ENCODE results near the gene PLA2G6. TPM values are rescaled to one million over a fixed set of nuclear protein-coding genes. Genes with fewer than 3 reads are reported as not detected.
"Not testable (repeated sequence)": the region's sequence is repeated elsewhere in the genome, so short reads cannot be mapped to it uniquely, and the experiment has no call there.

Gene PLA2G6
- total RNA-seq, 6 experiments from 2014 or later, result 8.1 to 32.9 (median 19.8) TPM

GRCh38 chr22:38151126-38151500 is 30.5 kb downstream of the PLA2G6 start:
- intact Hi-C loops (cut with DNase I), result no loop called here
- 92% methylated on average over 8 of the region's 8 CpGs for WGBS (ENCODE audit: insufficient coverage, low coverage, low lambda C conversion rate, missing lambda C conversion rate)
- ATAC-seq, result no peak

DNA sequence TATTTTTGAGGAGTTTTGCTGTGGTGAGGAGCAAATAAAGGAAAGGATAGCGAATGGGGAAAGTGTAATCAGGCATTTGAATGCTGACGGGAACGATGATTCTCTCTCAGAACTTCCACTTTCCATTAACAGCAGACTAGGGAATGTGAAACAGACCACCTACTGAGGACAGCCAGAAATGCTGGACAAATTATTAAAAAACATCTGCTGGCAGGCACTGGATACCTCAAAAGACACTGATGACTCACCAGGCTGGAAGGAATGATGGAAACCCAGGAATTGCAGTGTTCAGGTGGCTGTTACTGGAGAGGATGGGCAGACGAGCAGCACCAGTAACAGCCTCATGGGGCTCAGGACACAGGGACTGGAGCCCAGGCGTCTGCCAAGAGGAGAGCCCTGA is 33.4 kb downstream of the PLA2G6 start:
- peak in 2 of 3 donors; percentile 23 to 36 for DNase-seq
- WGBS (ENCODE audit: insufficient coverage, low coverage, low lambda C conversion rate, missing lambda C conversion rate), result 55% methylated on average over 3 of the region's 5 CpGs

More at GRCh38 chr22:38151126-38151500, 30.5 kb downstream of the PLA2G6 start:
- DNase-seq, result peak in 2 of 3 donors; percentile 18 to 28
- TF ChIP-seq POLR2A (IDR thresholded peaks at IDR 0.05), result no peak
- TF ChIP-seq, protein P1, sequence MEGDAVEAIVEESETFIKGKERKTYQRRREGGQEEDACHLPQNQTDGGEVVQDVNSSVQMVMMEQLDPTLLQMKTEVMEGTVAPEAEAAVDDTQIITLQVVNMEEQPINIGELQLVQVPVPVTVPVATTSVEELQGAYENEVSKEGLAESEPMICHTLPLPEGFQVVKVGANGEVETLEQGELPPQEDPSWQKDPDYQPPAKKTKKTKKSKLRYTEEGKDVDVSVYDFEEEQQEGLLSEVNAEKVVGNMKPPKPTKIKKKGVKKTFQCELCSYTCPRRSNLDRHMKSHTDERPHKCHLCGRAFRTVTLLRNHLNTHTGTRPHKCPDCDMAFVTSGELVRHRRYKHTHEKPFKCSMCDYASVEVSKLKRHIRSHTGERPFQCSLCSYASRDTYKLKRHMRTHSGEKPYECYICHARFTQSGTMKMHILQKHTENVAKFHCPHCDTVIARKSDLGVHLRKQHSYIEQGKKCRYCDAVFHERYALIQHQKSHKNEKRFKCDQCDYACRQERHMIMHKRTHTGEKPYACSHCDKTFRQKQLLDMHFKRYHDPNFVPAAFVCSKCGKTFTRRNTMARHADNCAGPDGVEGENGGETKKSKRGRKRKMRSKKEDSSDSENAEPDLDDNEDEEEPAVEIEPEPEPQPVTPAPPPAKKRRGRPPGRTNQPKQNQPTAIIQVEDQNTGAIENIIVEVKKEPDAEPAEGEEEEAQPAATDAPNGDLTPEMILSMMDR (IDR thresholded peaks at IDR 0.05), result no peak
- no peak overlapping the region for H3K4me3 ChIP-seq
- peaks cover 0 to 21% (median 10%) of the 10 kb centered on the region in 4 donors for H3K4me1 ChIP-seq
- no peaks in the 10 kb centered on the region for H3K36me3 ChIP-seq
- H3K27me3 ChIP-seq, result no peaks in the 10 kb centered on the region
- H3K9me3 ChIP-seq, result peaks cover 0 to 1% (median 0%) of the 10 kb centered on the region in 4 donors
- no peak overlapping the region for H3K27ac ChIP-seq

GRCh38 chr22:38146166-38146565 is 35.5 kb downstream of the PLA2G6 start:
- H3K9me3 ChIP-seq; H3K27me3 ChIP-seq; ATAC-seq; H3K36me3 ChIP-seq; H3K4me3 ChIP-seq; intact Hi-C loops (cut with DNase I); H3K27ac ChIP-seq: not testable (repeated sequence)
- WGBS (ENCODE audit: insufficient coverage, low coverage, low lambda C conversion rate, missing lambda C conversion rate), result no CpG with 5 or more reads among the region's 3 CpGs
- DNase-seq, result peak in 2 of 3 donors; percentile 2 to 3
- peaks cover 0 to 11% (median 2%) of the 10 kb centered on the region in 4 donors for H3K4me1 ChIP-seq

More for the DNA sequence above, 33.4 kb downstream of the PLA2G6 start:
- Histone ChIP-seq H3K36me3 (no peaks in the 10 kb centered on the region), H3K9me3 (peaks cover 0 to 1% (median 0%) of the 10 kb centered on the region in 4 donors), H3K4me1 (peaks cover 0 to 10% (median 3%) of the 10 kb centered on the region in 4 donors), H3K27ac (no peak overlapping the region), H3K27me3 (no peaks in the 10 kb centered on the region), H3K4me3 (no peak overlapping the region)
- ATAC-seq, result no peak
- intact Hi-C loops (cut with DNase I), result no loop called here
- TF ChIP-seq POLR2A (IDR thresholded peaks at IDR 0.05), result no peak
- TF ChIP-seq, protein P1 (IDR thresholded peaks at IDR 0.05), result no peak

GRCh38 chr22:38144025-38144405 is 37.6 kb downstream of the PLA2G6 start:
- DNase-seq (peak in 2 of 3 donors; percentile 29 to 37), ATAC-seq (peak in 2 of 4 donors; percentile 15 to 36)
- H3K36me3 ChIP-seq, result no peaks in the 10 kb centered on the region
- H3K4me1 ChIP-seq, result peaks cover 0 to 13% (median 2%) of the 10 kb centered on the region in 4 donors
- WGBS (ENCODE audit: insufficient coverage, low coverage, low lambda C conversion rate, missing lambda C conversion rate), result no CpG with 5 or more reads among the region's 5 CpGs
- no peak overlapping the region for H3K27ac ChIP-seq
- H3K9me3 ChIP-seq, result no peaks in the 10 kb centered on the region
- no peak overlapping the region for H3K4me3 ChIP-seq
- intact Hi-C loops (cut with DNase I), result no loop called here
- TF ChIP-seq, protein P1 (IDR thresholded peaks at IDR 0.05), result no peak
- TF ChIP-seq POLR2A (IDR thresholded peaks at IDR 0.05), result no peak
- no peaks in the 10 kb centered on the region for H3K27me3 ChIP-seq

DNA sequence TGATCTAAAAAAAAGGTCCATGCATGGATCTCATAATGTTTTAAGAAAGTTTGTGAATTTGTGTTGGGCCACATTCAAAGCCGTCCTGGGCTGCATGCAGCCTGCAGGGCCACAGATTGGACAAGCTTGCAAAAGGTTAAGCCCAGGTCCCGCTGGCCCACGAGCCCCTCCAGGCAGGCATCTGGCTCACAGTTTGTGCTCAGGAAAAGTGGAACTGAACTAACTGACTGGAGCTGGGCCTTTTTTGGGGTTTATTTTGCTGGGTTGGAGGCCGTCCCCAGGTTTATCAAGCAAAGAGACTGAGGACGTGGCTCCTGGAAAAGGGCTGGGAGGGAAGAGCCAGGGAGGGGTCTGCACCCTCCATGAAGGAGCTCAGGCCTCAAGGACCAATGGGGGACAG is 39.0 kb downstream of the PLA2G6 start:
- DNase-seq (peak in 2 of 3 donors; percentile 27 to 37), ATAC-seq (no peak)
- H3K27me3 ChIP-seq, result no peaks in the 10 kb centered on the region
- H3K4me1 ChIP-seq, result peaks cover 0 to 13% (median 2%) of the 10 kb centered on the region in 4 donors
- intact Hi-C loops (cut with DNase I), result no loop called here
- H3K4me3 ChIP-seq, result no peak overlapping the region
- TF ChIP-seq, protein P1 (IDR thresholded peaks at IDR 0.05), result no peak
- TF ChIP-seq POLR2A (IDR thresholded peaks at IDR 0.05), result no peak
- H3K36me3 ChIP-seq, result no peaks in the 10 kb centered on the region
- H3K9me3 ChIP-seq, result no peaks in the 10 kb centered on the region
- H3K27ac ChIP-seq, result no peak overlapping the region
- 96% methylated on average over 4 of the region's 5 CpGs for WGBS (ENCODE audit: insufficient coverage, low coverage, low lambda C conversion rate, missing lambda C conversion rate)
